Right cardiac atrium (tissue), 5 donors: ENCODE results near the gene PGM1. TPM values are rescaled to one million over a fixed set of nuclear protein-coding genes. Genes with fewer than 3 reads are reported as not detected.

Experiments used
- ATAC-seq, 2 donors: fragments of 200-7000 bp; cut with Tn5 transposase; one replicate each; pipeline versions ENCODE4 v1.8.0 to v1.9.1; 2020; ENCODE audit warnings: moderate library complexity in 2 of 2, mild to moderate bottlenecking in 1 of 2
- DNase-seq, 3 donors: peaks; one replicate each; pipeline ENCODE4 v3.0.0-alpha.2; 2020
- H3K27ac ChIP-seq: one replicate; pipeline ENCODE4 v1.5.1; 2013; ENCODE audit warnings: mild to moderate bottlenecking, low read length, control low read depth, moderate library complexity
- H3K27me3 ChIP-seq: one replicate; pipeline ENCODE4 v1.6.1; 2013; ENCODE audit not compliant: control insufficient read depth, insufficient read depth
- H3K4me1 ChIP-seq: one replicate; pipeline ENCODE4 v1.6.1; 2013; ENCODE audit warnings: low read length; ENCODE audit not compliant: control insufficient read depth, insufficient read depth
- H3K4me3 ChIP-seq: one replicate; pipeline ENCODE4 v1.5.1; 2013; ENCODE audit warnings: low read length, control low read depth
- H3K9me3 ChIP-seq: one replicate; pipeline ENCODE4 v1.6.1; 2013; ENCODE audit warnings: low read length; ENCODE audit not compliant: control insufficient read depth
- WGBS: extraction: QIAGEN DNeasy Blood & Tissue Kit; methylation state at CpG from one replicate; pipeline ENCODE4 v1.1.7; 2013; 5-methylcytosine and 5-hydroxymethylcytosine counted together
- intact Hi-C, 4 donors: fragments of 100-400 bp; cut with DNase I; formaldehyde crosslinking; loops; one replicate each; pipeline versions ENCODE4 v1.11.0 to v1.14.0; 2022 to 2023
- polyA plus RNA-seq: library from polyadenylated mRNA; stranded (reverse); fragments of 200-250 nt; gene quantifications from one replicate; pipeline ENCODE4 v1.2.3, GENCODE V29; 2013
- total RNA-seq, 4 donors: library from RNA; stranded (reverse); fragmentation: NEBNext Ultra II Directional; extraction: Animal tissue kit (Norgen Biotek cat#: 25700); gene quantifications; one replicate each; pipeline ENCODE4 v1.2.1, GENCODE V29; 2021
- donor health status: healthy with polysubstance abuse.
- donor health status: DM: no; HTN: yes; CAD: no.
- donor health status: DM: no; HTN: no; CAD: no.
- donor health status: DM: no; HTN: yes; CAD: no; lungs with severe emphysema.
- donor health status: DM: yes; HTN: yes; CAD: no.

PGM1 gene
- total and polyA plus RNA-seq, 5 donors = 96.2 to 255 (median 222) TPM

GRCh38 chr1:63664742-63665141 is 71.5 kb downstream of the PGM1 start:
- no peak overlapping the region for H3K4me3 ChIP-seq
- H3K27me3 ChIP-seq = no peaks in the 10 kb centered on the region
- H3K4me1 ChIP-seq = no peaks in the 10 kb centered on the region
- no peaks in the 10 kb centered on the region for H3K9me3 ChIP-seq
- ATAC-seq (no peak), DNase-seq (no peak)
- intact Hi-C loops = no loop called here
- WGBS = 98% methylated on average over 2 of the region's 2 CpGs
- H3K27ac ChIP-seq = no peak overlapping the region

- 95% methylated on average over 3 of the region's 3 CpGs for WGBS
- intact Hi-C loops = no loop called here
Measured at GRCh38 chr1:63665410-63665809, 72.2 kb downstream of the PGM1 start.

GRCh38 chr1:63665824-63666223 is 72.6 kb downstream of the PGM1 start:
- Histone ChIP-seq H3K4me3 (no peak overlapping the region), H3K27ac (no peak overlapping the region), H3K27me3 (no peaks in the 10 kb centered on the region), H3K4me1 (no peaks in the 10 kb centered on the region), H3K9me3 (no peaks in the 10 kb centered on the region)
- DNase-seq (no peak), ATAC-seq (no peak)
- intact Hi-C loops = no loop called here
- 69% methylated on average over 3 of the region's 3 CpGs for WGBS

More at GRCh38 chr1:63665410-63665809, 72.2 kb downstream of the PGM1 start:
- no peak for ATAC-seq
- no peaks in the 10 kb centered on the region for H3K9me3 ChIP-seq
- no peak for DNase-seq
- H3K4me3 ChIP-seq = no peak overlapping the region
- no peaks in the 10 kb centered on the region for H3K27me3 ChIP-seq
- no peaks in the 10 kb centered on the region for H3K4me1 ChIP-seq
- H3K27ac ChIP-seq = no peak overlapping the region

- WGBS = 90% methylated on average over 2 of the region's 2 CpGs
- intact Hi-C loops = no loop called here
- H3K27ac ChIP-seq = no peak overlapping the region
- DNase-seq (no peak), ATAC-seq (no peak)
- no peaks in the 10 kb centered on the region for H3K9me3 ChIP-seq
- H3K4me3 ChIP-seq = no peak overlapping the region
- H3K4me1 ChIP-seq = no peaks in the 10 kb centered on the region
- H3K27me3 ChIP-seq = no peaks in the 10 kb centered on the region
Measured at GRCh38 chr1:63668298-63668697, 75.1 kb downstream of the PGM1 start.

GRCh38 chr1:63669151-63669961 is 76.1 kb downstream of the PGM1 start:
- WGBS = 86% methylated on average over 15 of the region's 15 CpGs
- Histone ChIP-seq H3K27ac (no peak overlapping the region), H3K27me3 (no peaks in the 10 kb centered on the region), H3K4me1 (no peaks in the 10 kb centered on the region), H3K9me3 (no peaks in the 10 kb centered on the region), H3K4me3 (no peak overlapping the region)
- DNase-seq (no peak), ATAC-seq (no peak)
- intact Hi-C loops = no loop called here

GRCh38 chr1:63670164-63670563 is 77.0 kb downstream of the PGM1 start:
- 82% methylated on average over 5 of the region's 5 CpGs for WGBS
- intact Hi-C loops = loop anchor here in 2 of 4 donors (10.0 kb wide), 1 partner anchor 575 kb away; no protein-coding TSS in a partner anchor

GRCh38 chr1:63671514-63671913 is 78.3 kb downstream of the PGM1 start:
- Histone ChIP-seq H3K4me3 (no peak overlapping the region), H3K27ac (no peak overlapping the region), H3K27me3 (no peaks in the 10 kb centered on the region), H3K4me1 (no peaks in the 10 kb centered on the region), H3K9me3 (no peaks in the 10 kb centered on the region)
- no peak for DNase-seq
- intact Hi-C loops = loop anchor here in 2 of 4 donors (10.0 kb wide), 1 partner anchor 573 kb away; no protein-coding TSS in a partner anchor
- ATAC-seq = no peak
- WGBS = 98% methylated on average over 1 of the region's 1 CpG

More at GRCh38 chr1:63670164-63670563, 77.0 kb downstream of the PGM1 start:
- Histone ChIP-seq H3K27me3 (no peaks in the 10 kb centered on the region), H3K9me3 (no peaks in the 10 kb centered on the region), H3K27ac (no peak overlapping the region), H3K4me3 (no peak overlapping the region), H3K4me1 (no peaks in the 10 kb centered on the region)
- no peak for ATAC-seq
- DNase-seq = no peak

- intact Hi-C loops = loop anchor here in 2 of 4 donors (10.0 kb wide), 1 partner anchor 570 kb away; no protein-coding TSS in a partner anchor
- no peaks in the 10 kb centered on the region for H3K27me3 ChIP-seq
Measured at GRCh38 chr1:63674238-63674864, 81.1 kb downstream of the PGM1 start.

GRCh38 chr1:63674865-63675419 is 81.7 kb downstream of the PGM1 start:
- Histone ChIP-seq H3K4me1 (no peaks in the 10 kb centered on the region), H3K27me3 (no peaks in the 10 kb centered on the region), H3K4me3 (no peak overlapping the region), H3K9me3 (no peaks in the 10 kb centered on the region), H3K27ac (no peak overlapping the region)
- peak in 1 of 3 donors; percentile 61 for DNase-seq
- WGBS = 62% methylated on average over 6 of the region's 6 CpGs
- intact Hi-C loops = loop anchor here (5.0 to 10.0 kb wide), 2 partner anchors 570 to 572 kb away; no protein-coding TSS in a partner anchor
- no peak for ATAC-seq

More at GRCh38 chr1:63674238-63674864, 81.1 kb downstream of the PGM1 start:
- Histone ChIP-seq H3K27ac (no peak overlapping the region), H3K4me1 (no peaks in the 10 kb centered on the region), H3K4me3 (no peak overlapping the region), H3K9me3 (no peaks in the 10 kb centered on the region)
- WGBS = 42% methylated on average over 9 of the region's 9 CpGs
- ATAC-seq (peak; percentile 92 to 95), DNase-seq (peak; percentile 73 to 92 (median 86))

- intact Hi-C loops = loop anchor here (5.0 to 10.0 kb wide), 2 partner anchors 569 to 572 kb away; no protein-coding TSS in a partner anchor
- no peak overlapping the region for H3K27ac ChIP-seq
- no peaks in the 10 kb centered on the region for H3K9me3 ChIP-seq
- DNase-seq (peak; percentile 31 to 84 (median 79)), ATAC-seq (peak; percentile 38 to 79)
- no peaks in the 10 kb centered on the region for H3K4me1 ChIP-seq
- H3K4me3 ChIP-seq = no peak overlapping the region
- 49% methylated on average over 9 of the region's 9 CpGs for WGBS
- H3K27me3 ChIP-seq = no peaks in the 10 kb centered on the region
Measured at GRCh38 chr1:63675420-63675931, 82.3 kb downstream of the PGM1 start.
